ENCODE data around the gene TMEM247.

DNA sequence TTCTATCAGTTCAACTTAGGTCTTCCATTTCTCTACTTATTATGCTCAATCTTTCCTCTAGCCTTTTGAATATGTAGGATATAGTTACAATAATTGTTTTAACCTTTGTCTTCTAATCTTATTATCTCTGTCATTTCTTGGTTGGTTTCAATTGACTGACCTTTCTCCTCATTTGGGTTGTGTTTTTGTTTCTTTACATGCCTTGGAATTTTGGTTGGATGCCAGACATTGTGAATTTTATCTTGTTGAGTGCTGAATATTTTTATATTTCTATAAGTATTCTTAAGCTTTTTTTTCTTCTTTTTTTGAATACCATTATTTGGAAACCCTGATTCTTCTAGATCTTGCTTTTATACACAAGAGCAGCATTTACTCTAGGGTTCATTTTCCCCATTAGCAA lies 30.7 kb upstream of the TMEM247 start:
- TF ChIP-seq CTCF (IDR thresholded peaks at IDR 0.05; ENCODE audit: control extremely low read depth in 1 of 3, insufficient read depth in 1 of 3, low read depth in 1 of 3, low read length in 3 of 3), result no peak
- no peak for TF ChIP-seq POLR2A (IDR thresholded peaks at IDR 0.05; ENCODE audit: control extremely low read depth in 1 of 2, low read depth in 2 of 2, low read length in 2 of 2)
- TF ChIP-seq RFX5 (IDR thresholded peaks at IDR 0.05; ENCODE audit: borderline replicate concordance, low read depth, low read length), result no peak
- TF ChIP-seq EZH2 (IDR thresholded peaks at IDR 0.05; ENCODE audit: low read depth, low read length, severe bottlenecking), result no peak
- no peak for TF ChIP-seq JUND (IDR thresholded peaks at IDR 0.05; ENCODE audit: low read length)
- no peak for TF ChIP-seq MAX (IDR thresholded peaks at IDR 0.05)
- no peak for TF ChIP-seq CHD2 (IDR thresholded peaks at IDR 0.05; ENCODE audit: low read length)
- TF ChIP-seq RXRA (IDR thresholded peaks at IDR 0.05; ENCODE audit: insufficient read depth, low read depth, low read length), result no peak
- no peak for TF ChIP-seq TEAD4 (IDR thresholded peaks at IDR 0.05; ENCODE audit: low read depth, low read length)
- TF ChIP-seq PHF8 (conservative IDR thresholded peaks at IDR 0.05; ENCODE audit: low read depth, low read length), result no peak

Data from H1 (cell line).